HFF-Myc (cell line): ENCODE measurements around the gene ST7.

Experiments used
- DNase-seq: peaks from one replicate; pipeline ENCODE4 v3.0.0-alpha.2; 2011; ENCODE audit warnings: low read depth; ENCODE audit errors: extremely low read depth
- H3K4me3 ChIP-seq: replicated peaks from 2 replicates; pipeline ENCODE4 v1.5.1; 2011; ENCODE audit warnings: low read depth, mild to moderate bottlenecking, control low read depth, low read length
- TF ChIP-seq, protein P1 (sequence below): IDR thresholded peaks from 2 replicates; pipeline ENCODE4 v1.5.1; 2012; ENCODE audit warnings: mild to moderate bottlenecking, low read depth, low read length, control low read depth; ENCODE audit errors: missing control alignments

ST7 gene

DNA sequence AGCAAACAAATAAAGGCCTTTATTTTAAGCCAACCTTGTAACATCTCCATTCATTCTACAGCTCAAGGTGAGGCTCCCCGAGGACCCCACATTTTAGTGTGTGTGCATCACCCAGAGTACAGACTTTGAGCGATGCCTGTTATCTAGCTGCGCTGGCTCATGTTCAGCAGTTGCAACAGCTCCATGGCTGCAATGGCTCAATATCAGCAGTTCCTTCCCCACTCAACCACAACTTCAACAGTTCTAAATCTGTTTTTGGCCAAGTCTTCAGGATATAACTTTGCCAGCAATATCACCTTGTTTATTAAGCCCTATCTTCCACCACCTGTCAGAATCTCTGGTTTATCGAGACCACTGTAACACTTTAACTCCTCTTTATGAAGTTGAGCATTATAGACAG lies 273.8 kb downstream of the ST7 start:
- H3K4me3 ChIP-seq: no peak overlapping the region
- TF ChIP-seq, protein P1, sequence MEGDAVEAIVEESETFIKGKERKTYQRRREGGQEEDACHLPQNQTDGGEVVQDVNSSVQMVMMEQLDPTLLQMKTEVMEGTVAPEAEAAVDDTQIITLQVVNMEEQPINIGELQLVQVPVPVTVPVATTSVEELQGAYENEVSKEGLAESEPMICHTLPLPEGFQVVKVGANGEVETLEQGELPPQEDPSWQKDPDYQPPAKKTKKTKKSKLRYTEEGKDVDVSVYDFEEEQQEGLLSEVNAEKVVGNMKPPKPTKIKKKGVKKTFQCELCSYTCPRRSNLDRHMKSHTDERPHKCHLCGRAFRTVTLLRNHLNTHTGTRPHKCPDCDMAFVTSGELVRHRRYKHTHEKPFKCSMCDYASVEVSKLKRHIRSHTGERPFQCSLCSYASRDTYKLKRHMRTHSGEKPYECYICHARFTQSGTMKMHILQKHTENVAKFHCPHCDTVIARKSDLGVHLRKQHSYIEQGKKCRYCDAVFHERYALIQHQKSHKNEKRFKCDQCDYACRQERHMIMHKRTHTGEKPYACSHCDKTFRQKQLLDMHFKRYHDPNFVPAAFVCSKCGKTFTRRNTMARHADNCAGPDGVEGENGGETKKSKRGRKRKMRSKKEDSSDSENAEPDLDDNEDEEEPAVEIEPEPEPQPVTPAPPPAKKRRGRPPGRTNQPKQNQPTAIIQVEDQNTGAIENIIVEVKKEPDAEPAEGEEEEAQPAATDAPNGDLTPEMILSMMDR: no peak
- DNase-seq: no peak

DNA sequence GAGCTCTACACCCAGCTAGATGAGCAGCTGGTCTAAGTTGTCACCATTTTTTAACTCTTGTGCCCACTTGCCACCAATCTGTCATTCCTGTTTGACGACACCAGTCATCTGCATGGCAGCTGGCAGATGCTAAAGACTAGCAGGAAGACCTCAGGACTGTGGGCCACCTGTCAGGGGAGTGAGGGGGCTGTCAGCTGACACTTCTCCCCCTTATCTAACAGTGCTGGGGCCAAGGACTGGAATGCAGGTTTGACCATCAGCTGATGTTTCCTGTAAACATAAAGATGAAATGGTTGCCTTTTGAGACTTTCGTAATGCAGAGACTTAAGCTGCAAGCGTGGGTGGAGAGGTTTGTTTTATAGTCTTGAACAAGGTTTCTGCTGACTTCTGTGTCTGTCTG lies 276.0 kb downstream of the ST7 start:
- TF ChIP-seq, protein P1: no peak
- no peak for DNase-seq
- H3K4me3 ChIP-seq: no peak overlapping the region

DNA sequence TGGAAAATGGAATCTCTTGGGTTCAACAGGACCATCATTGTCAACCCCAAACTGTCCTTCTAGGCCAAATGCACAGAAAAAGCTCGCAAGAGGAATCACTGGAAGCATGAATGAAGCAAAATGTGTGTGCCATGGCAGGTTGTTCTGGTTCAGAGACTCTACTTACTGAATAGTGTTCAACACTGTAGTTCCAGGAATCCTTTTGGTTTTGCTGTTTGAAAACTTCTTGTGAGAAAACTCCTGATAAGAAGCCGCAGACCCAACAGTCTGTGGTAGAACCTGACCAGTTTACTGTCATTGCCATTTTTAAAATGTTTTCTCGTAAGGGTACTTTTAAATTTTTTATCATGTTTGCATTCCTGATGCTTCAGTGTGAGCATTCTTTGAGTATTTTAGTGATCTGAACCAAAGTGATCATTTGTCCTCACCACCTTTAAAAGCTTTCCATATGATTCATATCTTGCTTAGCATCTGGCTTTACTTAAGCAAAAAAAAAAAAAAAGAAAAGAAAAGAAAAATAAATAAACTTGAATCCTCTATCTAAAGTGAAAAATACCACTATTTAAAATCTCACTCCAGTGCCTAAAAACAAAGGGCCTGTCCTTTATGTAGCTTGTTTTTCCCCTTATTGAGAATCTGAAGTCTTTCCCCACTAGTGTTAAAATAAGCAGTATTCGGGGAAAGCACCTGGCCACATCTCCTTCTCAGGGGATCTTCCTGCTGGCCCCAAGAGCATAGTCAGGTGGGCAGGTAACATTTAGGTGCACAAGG lies 277.2 kb downstream of the ST7 start:
- TF ChIP-seq, protein P1: no peak
- DNase-seq: no peak
- no peak overlapping the region for H3K4me3 ChIP-seq

DNA sequence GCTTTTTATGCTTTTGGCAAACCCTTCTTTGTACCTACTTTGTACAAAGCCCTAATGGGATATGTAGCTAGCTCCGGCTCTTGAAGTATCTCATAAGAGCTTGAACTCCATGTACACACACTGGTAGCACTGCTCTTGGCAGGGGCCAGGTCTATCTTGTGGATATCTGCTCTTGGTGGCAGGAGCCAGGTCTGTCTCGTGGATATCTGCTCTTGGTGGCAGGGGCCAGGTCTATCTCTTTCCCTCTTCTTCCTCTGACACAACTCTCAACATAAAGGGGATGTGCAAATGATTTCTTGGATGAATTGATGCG lies 277.7 kb downstream of the ST7 start:
- TF ChIP-seq, protein P1: no peak

DNA sequence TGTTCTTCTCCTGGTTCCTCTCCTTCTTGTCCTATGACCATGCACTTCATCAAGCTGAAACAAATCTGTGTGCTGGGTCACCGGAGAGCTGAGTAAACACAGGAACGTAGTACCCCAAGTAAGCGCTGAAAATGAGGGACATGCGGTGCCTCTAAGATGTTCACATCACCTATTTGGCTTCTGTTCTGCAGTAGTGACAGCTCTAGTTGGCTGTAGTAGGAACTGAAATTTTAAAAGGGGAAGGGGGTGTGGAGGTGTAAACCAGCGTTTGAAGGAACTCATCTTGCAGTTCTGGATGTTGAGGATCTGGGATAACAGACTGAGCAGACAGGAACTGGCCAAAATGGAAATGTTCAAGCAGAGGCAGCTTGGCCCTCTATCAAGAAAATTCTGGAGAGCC lies 284.3 kb downstream of the ST7 start:
- DNase-seq: no peak
- no peak overlapping the region for H3K4me3 ChIP-seq
- TF ChIP-seq, protein P1: no peak

More for the DNA sequence above, 277.7 kb downstream of the ST7 start:
- no peak overlapping the region for H3K4me3 ChIP-seq
- DNase-seq: no peak

DNA sequence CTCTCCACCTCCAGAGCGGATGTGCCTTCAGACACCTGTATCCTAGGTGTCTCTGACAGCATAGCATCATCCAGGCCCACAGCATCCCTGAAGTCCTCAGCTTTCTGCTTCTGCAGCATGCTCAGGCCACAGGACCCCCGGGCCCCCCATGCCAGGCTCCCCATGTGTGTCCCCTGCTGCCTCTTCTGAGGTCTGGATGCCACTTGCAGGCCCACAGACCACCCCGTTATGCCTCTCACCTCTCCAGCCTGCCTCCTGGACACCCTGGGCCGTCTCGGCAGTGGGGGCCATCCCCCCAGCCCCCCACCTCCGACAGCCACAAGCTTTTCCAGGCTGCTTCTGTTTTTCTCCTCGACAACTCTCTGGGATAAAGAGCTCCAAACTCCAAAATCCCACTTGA lies 285.2 kb downstream of the ST7 start:
- no peak for DNase-seq
- TF ChIP-seq, protein P1: no peak
- H3K4me3 ChIP-seq: no peak overlapping the region

DNA sequence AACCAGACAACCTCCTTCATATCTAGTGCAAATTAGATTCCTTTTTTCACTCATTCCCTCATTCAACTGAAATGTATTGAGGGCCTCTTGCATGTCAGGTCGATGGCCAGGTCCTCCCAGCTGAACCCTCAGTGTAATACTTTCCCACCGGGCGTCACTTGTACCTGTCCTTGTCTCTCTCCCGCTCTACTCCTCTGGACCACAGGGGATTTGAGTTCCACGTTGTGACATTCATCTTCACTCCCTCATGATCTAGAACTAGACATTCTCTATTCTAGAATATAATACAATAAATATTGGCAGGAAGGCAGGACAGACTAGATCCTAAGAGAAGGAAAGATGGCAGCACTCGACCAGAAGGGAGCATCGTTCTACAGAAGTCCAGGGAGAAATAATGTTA lies 285.6 kb downstream of the ST7 start:
- no peak for DNase-seq
- TF ChIP-seq, protein P1: no peak

More for the DNA sequence above, 285.6 kb downstream of the ST7 start:
- H3K4me3 ChIP-seq: no peak overlapping the region
